Bronchial epithelial cell (primary cell): ENCODE measurements around the gene MOK. TPM values are rescaled to one million over a fixed set of nuclear protein-coding genes. Genes with fewer than 3 reads are reported as not detected.

ENCODE experiments used
- DNase-seq: peaks from one replicate; pipeline ENCODE4 v3.0.0-alpha.2; 2010; ENCODE audit warnings: low read depth
- FAIRE-seq: peaks from 2 replicates; lab custom pipeline; 2011; peaks lifted over from hg19 to GRCh38; lab: Jason Lieb, UNC
- H3K27me3 ChIP-seq: 2 replicates; pipeline ENCODE4 v1.5.1; 2011; ENCODE audit warnings: low read length; ENCODE audit not compliant: control insufficient read depth, insufficient read depth
- H3K36me3 ChIP-seq: 2 replicates; pipeline ENCODE4 v1.5.1; 2011; ENCODE audit warnings: low read length; ENCODE audit not compliant: control insufficient read depth, insufficient read depth
- H3K4me3 ChIP-seq: 2 replicates; pipeline ENCODE4 v1.5.1; 2011; ENCODE audit warnings: mild to moderate bottlenecking, low read depth, low read length, control low read depth
- total RNA-seq: library from RNA; depleted of rRNA; stranded (reverse); fragments of >200 nt; gene quantifications from 2 replicates; pipeline ENCODE4 v1.2.1, GENCODE V29; 2014
- TF ChIP-seq, protein P1 (sequence below): IDR thresholded peaks from 2 replicates; pipeline ENCODE4 v1.5.1; 2011; ENCODE audit warnings: mild to moderate bottlenecking, moderate library complexity, low read length, control low read depth, inconsistent platforms; ENCODE audit not compliant: insufficient read depth, severe bottlenecking

Gene MOK
- total RNA-seq, 1 donor from 2014 or later, result 3.2 TPM

DNA sequence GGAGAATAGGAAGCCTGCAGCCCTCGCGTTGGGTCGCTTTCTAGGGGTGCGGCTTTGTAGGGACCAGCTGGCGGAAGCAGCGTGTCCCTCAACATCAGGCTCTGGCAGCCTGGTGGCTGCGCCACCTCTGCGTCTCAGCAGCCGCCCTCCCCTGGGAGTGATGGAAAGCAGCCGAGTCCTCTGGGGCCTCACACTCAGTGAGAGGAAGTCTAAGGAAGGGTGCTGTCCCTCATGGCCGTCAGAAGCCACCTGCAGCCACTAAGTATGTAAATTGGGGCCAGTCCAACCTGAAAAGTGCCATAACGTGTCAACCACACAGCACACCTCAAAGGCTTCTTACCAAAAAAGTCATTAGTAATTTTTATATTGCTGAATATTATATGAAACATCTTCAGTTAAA is 84.9 kb downstream of the MOK start:
- no peak for DNase-seq
- no peak overlapping the region for H3K4me3 ChIP-seq
- TF ChIP-seq, protein P1, sequence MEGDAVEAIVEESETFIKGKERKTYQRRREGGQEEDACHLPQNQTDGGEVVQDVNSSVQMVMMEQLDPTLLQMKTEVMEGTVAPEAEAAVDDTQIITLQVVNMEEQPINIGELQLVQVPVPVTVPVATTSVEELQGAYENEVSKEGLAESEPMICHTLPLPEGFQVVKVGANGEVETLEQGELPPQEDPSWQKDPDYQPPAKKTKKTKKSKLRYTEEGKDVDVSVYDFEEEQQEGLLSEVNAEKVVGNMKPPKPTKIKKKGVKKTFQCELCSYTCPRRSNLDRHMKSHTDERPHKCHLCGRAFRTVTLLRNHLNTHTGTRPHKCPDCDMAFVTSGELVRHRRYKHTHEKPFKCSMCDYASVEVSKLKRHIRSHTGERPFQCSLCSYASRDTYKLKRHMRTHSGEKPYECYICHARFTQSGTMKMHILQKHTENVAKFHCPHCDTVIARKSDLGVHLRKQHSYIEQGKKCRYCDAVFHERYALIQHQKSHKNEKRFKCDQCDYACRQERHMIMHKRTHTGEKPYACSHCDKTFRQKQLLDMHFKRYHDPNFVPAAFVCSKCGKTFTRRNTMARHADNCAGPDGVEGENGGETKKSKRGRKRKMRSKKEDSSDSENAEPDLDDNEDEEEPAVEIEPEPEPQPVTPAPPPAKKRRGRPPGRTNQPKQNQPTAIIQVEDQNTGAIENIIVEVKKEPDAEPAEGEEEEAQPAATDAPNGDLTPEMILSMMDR, result no peak
- H3K27me3 ChIP-seq, result no peaks in the 10 kb centered on the region
- FAIRE-seq, result no peak
- H3K36me3 ChIP-seq, result peaks cover 8% of the 10 kb centered on the region

DNA sequence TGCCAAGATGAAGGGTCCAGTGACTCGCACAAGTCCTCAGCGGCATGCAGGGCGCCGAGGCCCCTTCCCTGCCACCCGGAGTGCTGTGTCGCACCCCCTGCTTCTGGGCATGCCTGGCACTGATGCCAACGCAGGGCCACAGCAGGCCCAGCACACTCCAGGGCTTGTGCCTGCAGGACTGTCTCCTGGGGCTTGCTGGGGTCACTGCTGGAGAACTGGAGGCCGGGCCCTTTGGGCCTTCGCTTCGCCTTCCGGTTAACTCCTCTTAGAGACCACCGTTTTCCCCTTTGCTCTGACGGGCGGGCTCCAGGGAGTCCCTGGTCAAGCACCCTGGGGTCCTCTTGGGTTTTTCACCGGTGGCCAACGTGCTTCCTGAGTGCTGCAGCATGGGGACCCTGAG is 85.6 kb downstream of the MOK start:
- Histone ChIP-seq H3K36me3 (peaks cover 8% of the 10 kb centered on the region), H3K27me3 (no peaks in the 10 kb centered on the region), H3K4me3 (no peak overlapping the region)
- no peak for FAIRE-seq
- DNase-seq, result no peak
- TF ChIP-seq, protein P1, result no peak

DNA sequence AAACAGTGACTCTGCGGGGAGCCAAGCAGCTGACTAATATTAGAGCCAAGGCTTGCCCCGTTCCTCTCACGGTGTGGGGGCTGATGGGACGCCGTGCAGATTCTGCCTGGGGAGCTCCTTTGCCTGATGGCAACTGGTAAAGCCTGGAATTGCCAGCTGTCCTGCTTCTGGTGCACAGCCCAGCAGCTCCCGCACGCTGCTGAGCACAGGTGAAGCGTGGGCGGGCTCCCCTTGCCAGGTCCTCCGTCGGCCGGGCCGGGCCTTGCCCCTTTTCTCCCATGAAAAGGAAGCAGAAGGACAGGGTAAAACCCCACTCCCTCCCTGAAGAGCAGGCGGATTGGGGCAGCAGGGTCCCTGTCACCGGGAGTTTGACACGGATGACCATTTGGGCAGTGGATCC is 86.3 kb downstream of the MOK start:
- Histone ChIP-seq H3K4me3 (no peak overlapping the region), H3K36me3 (peaks cover 8% of the 10 kb centered on the region), H3K27me3 (no peaks in the 10 kb centered on the region)
- TF ChIP-seq, protein P1, result no peak
- DNase-seq (no peak), FAIRE-seq (no peak)

DNA sequence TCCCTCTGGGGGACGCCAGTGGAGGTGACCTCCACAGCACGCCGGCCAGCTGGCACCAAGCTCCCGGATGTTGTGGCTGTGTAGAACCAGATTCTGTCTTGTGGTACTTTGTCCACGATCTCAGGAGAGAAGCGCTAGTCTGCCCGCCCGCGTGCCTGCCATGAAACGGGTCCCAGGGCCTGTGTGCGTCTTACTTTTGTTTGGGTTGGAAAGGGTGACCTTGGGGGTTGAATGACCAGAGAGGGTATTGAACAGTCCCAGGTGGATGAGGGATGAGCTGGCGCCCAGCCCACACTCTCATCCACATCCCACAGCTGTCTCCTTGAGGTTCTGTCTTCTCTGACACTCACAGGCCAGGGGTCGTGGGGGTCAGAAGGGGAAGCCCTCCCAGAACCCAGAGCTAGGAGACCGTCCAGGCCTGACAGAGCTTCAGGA is 87.0 kb downstream of the MOK start:
- H3K36me3 ChIP-seq, result peaks cover 8% of the 10 kb centered on the region
- TF ChIP-seq, protein P1, result no peak
- no peak for DNase-seq
- no peak for FAIRE-seq
- no peak overlapping the region for H3K4me3 ChIP-seq
- H3K27me3 ChIP-seq, result no peaks in the 10 kb centered on the region

DNA sequence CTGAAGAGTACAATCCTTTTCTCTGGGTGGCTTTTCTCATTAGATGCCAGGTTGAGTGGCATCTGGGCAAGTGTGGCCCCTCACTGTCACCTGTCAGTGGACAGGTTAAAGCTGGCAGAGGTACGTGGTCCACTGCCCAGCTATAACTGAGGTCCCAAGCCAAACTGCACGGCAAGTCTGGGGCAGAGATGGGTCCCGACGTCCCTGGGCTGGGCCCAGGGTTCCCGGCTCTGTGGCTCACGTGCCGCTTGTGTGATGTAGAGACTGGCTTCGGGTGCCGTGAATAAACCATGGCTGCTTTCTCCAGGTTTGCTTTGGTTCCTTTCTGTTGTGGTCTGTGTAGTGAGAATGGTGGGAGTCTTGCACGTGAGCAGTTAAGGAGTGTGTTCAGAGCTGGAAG is 87.6 kb downstream of the MOK start:
- DNase-seq, result no peak
- peaks cover 8% of the 10 kb centered on the region for H3K36me3 ChIP-seq
- no peak overlapping the region for H3K4me3 ChIP-seq
- no peak for FAIRE-seq
- TF ChIP-seq, protein P1, result no peak
- H3K27me3 ChIP-seq, result no peaks in the 10 kb centered on the region

DNA sequence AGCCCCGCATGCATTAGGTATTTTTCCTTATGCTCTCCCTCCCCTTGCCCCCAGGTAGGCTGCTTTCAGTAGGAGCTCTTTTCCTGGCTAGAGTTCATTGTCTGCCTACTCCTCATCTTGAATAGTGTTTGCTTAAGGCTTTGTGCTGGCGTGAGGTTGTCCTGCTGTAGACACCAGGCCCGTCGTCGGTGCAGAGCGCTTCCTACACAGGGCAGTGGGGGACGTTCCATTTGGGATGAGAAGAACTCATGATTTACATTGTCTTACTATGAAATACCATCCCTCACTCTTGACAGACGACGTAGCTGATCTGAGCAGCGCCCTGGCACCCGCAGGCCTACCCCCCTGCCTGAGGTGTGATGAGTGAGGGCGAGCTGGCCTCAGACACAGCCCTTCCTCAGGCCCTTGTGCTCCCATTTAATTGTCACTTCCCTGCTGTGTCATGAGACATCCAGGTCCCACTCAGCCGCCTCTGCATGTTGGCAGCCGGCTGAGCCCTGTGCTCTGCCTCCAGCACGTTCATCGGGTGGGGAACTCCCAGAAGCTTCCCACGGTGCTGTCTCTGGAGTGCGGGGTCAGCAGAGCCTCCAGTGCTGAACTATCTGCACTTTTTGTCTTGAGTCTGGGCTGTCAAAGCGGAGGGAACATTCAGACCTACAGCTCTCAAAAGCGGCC is 89.3 kb downstream of the MOK start:
- H3K36me3 ChIP-seq, result peaks cover 11% of the 10 kb centered on the region
- FAIRE-seq (no peak), DNase-seq (no peak)
- no peaks in the 10 kb centered on the region for H3K27me3 ChIP-seq
- H3K4me3 ChIP-seq, result no peak overlapping the region
- TF ChIP-seq, protein P1, result no peak
